SK-N-SH (cell line): ENCODE results near the gene NEMP2. TPM values are rescaled to one million over a fixed set of nuclear protein-coding genes. Genes with fewer than 3 reads are reported as not detected.

ENCODE experiments used
- CTCF ChIA-PET: fragments of 300-600, 350-600 bp; formaldehyde crosslinking; extraction: SDS; loops from one replicate; lab custom pipeline; 2021; lab: Yijun Ruan, JAX
- POLR2A ChIA-PET: fragments of 350-600 bp; sonication (Branson Sonifier 250); formaldehyde crosslinking; extraction: SDS; loops from one replicate; lab custom pipeline; 2020; ENCODE audit warnings: antibody characterized with exemption, inconsistent platforms; lab: Yijun Ruan, JAX
- DNase-seq: peaks from one replicate; pipeline ENCODE4 v3.0.0; 2012
- H2AFZ ChIP-seq: fragments of 200-600 bp; sonication (generic); 2 replicates; pipeline ENCODE4 v1.8.1; 2016; ENCODE audit warnings: antibody characterized with exemption, mild to moderate bottlenecking, low read depth
- H3F3A ChIP-seq: fragments of 200-600 bp; sonication (generic); replicated peaks from 2 replicates; pipeline ENCODE3; 2016; ENCODE audit warnings: antibody characterized with exemption, mild to moderate bottlenecking; ENCODE audit not compliant: insufficient read depth
- H3K27ac ChIP-seq, 2 experiments: fragments of 200-500 bp in 1 of 2; fragments of 200-600 bp in 1 of 2; sonication (Bioruptor generic) in 1 of 2; sonication (generic), shearing (Covaris generic) in 1 of 2; 2 replicates each; pipeline versions ENCODE4 v1.5.1 to v1.6.1; 2014 to 2016; ENCODE audit warnings: low read depth in 2 of 2, inconsistent platforms in 1 of 2, low read length in 1 of 2, mild to moderate bottlenecking in 1 of 2, mixed read lengths in 1 of 2
- H3K27me3 ChIP-seq: fragments of 200-600 bp; sonication (generic), shearing (Covaris generic); 2 replicates; pipeline ENCODE4 v1.6.1; 2016; ENCODE audit warnings: mixed run types; ENCODE audit not compliant: insufficient read depth
- H3K36me3 ChIP-seq, 2 experiments: fragments of 200-500 bp in 1 of 2; fragments of 200-600 bp in 1 of 2; sonication (Bioruptor generic) in 1 of 2; sonication (generic) in 1 of 2; replicated peaks in 1 of 2; 2 replicates each; pipeline versions ENCODE3 to v1.5.1; 2014 to 2016; ENCODE audit warnings: low read length in 1 of 2, mild to moderate bottlenecking in 1 of 2; ENCODE audit not compliant: insufficient read depth in 2 of 2, control insufficient read depth in 1 of 2
- H3K4me1 ChIP-seq, 2 experiments: fragments of 200-500 bp in 1 of 2; fragments of 200-600 bp in 1 of 2; sonication (Bioruptor generic) in 1 of 2; sonication (generic), shearing (Covaris generic) in 1 of 2; 2 replicates each; pipeline versions ENCODE4 v1.5.1 to v1.6.1; 2014 to 2016; ENCODE audit warnings: low read depth in 1 of 2, low read length in 1 of 2, mixed run types in 1 of 2; ENCODE audit not compliant: insufficient read depth in 2 of 2, control insufficient read depth in 1 of 2
- H3K4me2 ChIP-seq: fragments of 200-600 bp; sonication (generic), shearing (Covaris generic); 2 replicates; pipeline ENCODE4 v1.6.1; 2017; ENCODE audit warnings: mixed run types
- H3K4me3 ChIP-seq, 2 experiments: fragments of 200-500 bp in 1 of 2; fragments of 200-600 bp in 1 of 2; sonication (Bioruptor generic) in 1 of 2; sonication (generic), shearing (Covaris generic) in 1 of 2; 2 replicates each; pipeline versions ENCODE4 v1.5.1 to v1.8.1; 2014 to 2016; ENCODE audit warnings: low read depth in 2 of 2, inconsistent platforms in 1 of 2, low read length in 1 of 2, mild to moderate bottlenecking in 1 of 2, mixed read lengths in 1 of 2, moderate library complexity in 1 of 2
- H3K79me2 ChIP-seq: fragments of 200-600 bp; sonication (generic); 2 replicates; pipeline ENCODE4 v1.8.1; 2017; ENCODE audit warnings: mild to moderate bottlenecking; ENCODE audit not compliant: insufficient read depth
- H3K9ac ChIP-seq: fragments of 200-600 bp; sonication (generic); 2 replicates; pipeline ENCODE4 v1.6.1; 2017; ENCODE audit warnings: mixed run types
- H3K9me2 ChIP-seq: fragments of 200-600 bp; sonication (generic); 2 replicates; pipeline ENCODE4 v1.6.1; 2017; ENCODE audit warnings: mixed run types
- H3K9me3 ChIP-seq: fragments of 200-600 bp; sonication (generic); 2 replicates; pipeline ENCODE4 v1.6.1; 2017; ENCODE audit warnings: mixed run types, mild to moderate bottlenecking, moderate library complexity
- H4K20me1 ChIP-seq: fragments of 200-600 bp; sonication (generic); 2 replicates; pipeline ENCODE4 v1.6.1; 2017; ENCODE audit warnings: mild to moderate bottlenecking, mixed run types; ENCODE audit not compliant: insufficient read depth
- CHD2 ChIP-seq: fragments of 150-350 bp; IDR thresholded peaks from 2 replicates; pipeline ENCODE4 v1.6.1; 2018; ENCODE audit warnings: low read length; ENCODE audit not compliant: partially characterized antibody
- ELF1 ChIP-seq: IDR thresholded peaks from 2 replicates; pipeline ENCODE4 v1.4.0; 2012
- FOXM1 ChIP-seq: IDR thresholded peaks from 2 replicates; pipeline ENCODE4 v1.4.0; 2012; ENCODE audit warnings: low read depth, mild to moderate bottlenecking
- GABPA ChIP-seq: IDR thresholded peaks from 2 replicates; pipeline ENCODE4 v1.4.0; 2012; ENCODE audit warnings: low read depth, mild to moderate bottlenecking
- IRF3 ChIP-seq: fragments of 150-350 bp; IDR thresholded peaks from 2 replicates; pipeline ENCODE4 v1.6.1; 2016; ENCODE audit warnings: mild to moderate bottlenecking, low read depth, low read length
- JUND ChIP-seq: IDR thresholded peaks from 2 replicates; pipeline ENCODE4 v1.4.0; 2012
- MEF2A ChIP-seq: IDR thresholded peaks from 2 replicates; pipeline ENCODE4 v1.4.0; 2012; ENCODE audit warnings: low read depth, borderline replicate concordance
- NRF1 ChIP-seq: IDR thresholded peaks from 2 replicates; pipeline ENCODE4 v1.6.1; 2012; ENCODE audit warnings: low read depth, mild to moderate bottlenecking, low read length
- PBX3 ChIP-seq: IDR thresholded peaks from 2 replicates; pipeline ENCODE4; 2012
- POLR2AphosphoS5 ChIP-seq: IDR thresholded peaks from 2 replicates; pipeline ENCODE4 v1.6.1; 2012; ENCODE audit warnings: low read depth, low read length
- RAD21 ChIP-seq: IDR thresholded peaks from 2 replicates; pipeline ENCODE4 v1.6.1; 2012; ENCODE audit warnings: mild to moderate bottlenecking, low read length
- RFX5 ChIP-seq: IDR thresholded peaks from 2 replicates; pipeline ENCODE4 v1.6.1; 2012; ENCODE audit warnings: mild to moderate bottlenecking, improper control_type of control experiment, low read length
- RXRA ChIP-seq: IDR thresholded peaks from 2 replicates; pipeline ENCODE4 v1.4.0; 2012; ENCODE audit warnings: low read depth, mild to moderate bottlenecking, borderline replicate concordance
- TAF1 ChIP-seq: IDR thresholded peaks from 2 replicates; pipeline ENCODE4 v1.6.1; 2012; ENCODE audit warnings: low read depth, mild to moderate bottlenecking, low read length, moderate library complexity, borderline replicate concordance
- TCF12 ChIP-seq: IDR thresholded peaks from 2 replicates; pipeline ENCODE4 v1.4.0; 2012
- YY1 ChIP-seq: IDR thresholded peaks from 2 replicates; pipeline ENCODE4 v1.4.0; 2012; ENCODE audit warnings: low read depth, mild to moderate bottlenecking
- WGBS: methylation state at CpG from one replicate; pipeline ENCODE4 v1.1.6; 2017; ENCODE audit warnings: low lambda C conversion rate; 5-methylcytosine and 5-hydroxymethylcytosine counted together
- polyA plus RNA-seq, 3 experiments: library from polyadenylated mRNA; depleted of rRNA; stranded (reverse); fragments of >200 nt; gene quantifications; 2 replicates each; pipeline ENCODE4 v1.2.3, GENCODE V29; 2012
- TF ChIP-seq, protein P1 (sequence below): IDR thresholded peaks from 2 replicates; pipeline ENCODE4 v1.6.1; 2012; ENCODE audit warnings: mild to moderate bottlenecking, low read depth, low read length, moderate library complexity

Gene NEMP2
- polyA plus RNA-seq, 1 of the 3 experiments (the other 2 are of a cell fraction): 2.0 TPM

GRCh38 chr2:190506666-190507065, 27.9 kb downstream of the NEMP2 start:
- Histone ChIP-seq H3K9ac (no peak overlapping the region), H3K4me2 (no peak overlapping the region), H4K20me1 (no peaks in the 10 kb centered on the region), H3K27ac (no peak overlapping the region), H3K36me3 (peaks cover 0 to 38% of the 10 kb centered on the region in 2 experiments), H3K4me1 (peaks cover 0 to 2% of the 10 kb centered on the region in 2 experiments; a peak in 1 of 4 replicates), H3F3A (no peaks in the 10 kb centered on the region), H3K4me3 (no peak overlapping the region), H3K9me2 (no peaks in the 10 kb centered on the region), H3K27me3 (no peaks in the 10 kb centered on the region), H3K9me3 (no peaks in the 10 kb centered on the region), H2AFZ (no peak overlapping the region), H3K79me2 (no peaks in the 10 kb centered on the region)
- ChIA-PET POLR2A (no interaction called here), CTCF (interaction anchor here (1.1 kb wide), 1 partner anchor 418 kb away, joined by 5 read pairs; no protein-coding TSS in a partner anchor)
- TF ChIP-seq RXRA (no peak), MEF2A (no peak), TAF1 (no peak), GABPA (no peak), JUND (no peak), IRF3 (no peak), ELF1 (no peak), PBX3 (no peak), NRF1 (no peak), RAD21 (no peak), POLR2AphosphoS5 (no peak), YY1 (no peak), TCF12 (no peak), RFX5 (no peak), FOXM1 (no peak), CHD2 (no peak)
- TF ChIP-seq, protein P1, sequence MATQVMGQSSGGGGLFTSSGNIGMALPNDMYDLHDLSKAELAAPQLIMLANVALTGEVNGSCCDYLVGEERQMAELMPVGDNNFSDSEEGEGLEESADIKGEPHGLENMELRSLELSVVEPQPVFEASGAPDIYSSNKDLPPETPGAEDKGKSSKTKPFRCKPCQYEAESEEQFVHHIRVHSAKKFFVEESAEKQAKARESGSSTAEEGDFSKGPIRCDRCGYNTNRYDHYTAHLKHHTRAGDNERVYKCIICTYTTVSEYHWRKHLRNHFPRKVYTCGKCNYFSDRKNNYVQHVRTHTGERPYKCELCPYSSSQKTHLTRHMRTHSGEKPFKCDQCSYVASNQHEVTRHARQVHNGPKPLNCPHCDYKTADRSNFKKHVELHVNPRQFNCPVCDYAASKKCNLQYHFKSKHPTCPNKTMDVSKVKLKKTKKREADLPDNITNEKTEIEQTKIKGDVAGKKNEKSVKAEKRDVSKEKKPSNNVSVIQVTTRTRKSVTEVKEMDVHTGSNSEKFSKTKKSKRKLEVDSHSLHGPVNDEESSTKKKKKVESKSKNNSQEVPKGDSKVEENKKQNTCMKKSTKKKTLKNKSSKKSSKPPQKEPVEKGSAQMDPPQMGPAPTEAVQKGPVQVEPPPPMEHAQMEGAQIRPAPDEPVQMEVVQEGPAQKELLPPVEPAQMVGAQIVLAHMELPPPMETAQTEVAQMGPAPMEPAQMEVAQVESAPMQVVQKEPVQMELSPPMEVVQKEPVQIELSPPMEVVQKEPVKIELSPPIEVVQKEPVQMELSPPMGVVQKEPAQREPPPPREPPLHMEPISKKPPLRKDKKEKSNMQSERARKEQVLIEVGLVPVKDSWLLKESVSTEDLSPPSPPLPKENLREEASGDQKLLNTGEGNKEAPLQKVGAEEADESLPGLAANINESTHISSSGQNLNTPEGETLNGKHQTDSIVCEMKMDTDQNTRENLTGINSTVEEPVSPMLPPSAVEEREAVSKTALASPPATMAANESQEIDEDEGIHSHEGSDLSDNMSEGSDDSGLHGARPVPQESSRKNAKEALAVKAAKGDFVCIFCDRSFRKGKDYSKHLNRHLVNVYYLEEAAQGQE: no peak
- 47% methylated on average over 2 of the region's 2 CpGs for WGBS
- no peak for DNase-seq
